DOHH2 (cell line): Measurements from ENCODE around the gene EPS8L2.

ENCODE experiments used
- H3F3A ChIP-seq: fragments of 200-600 bp; sonication (generic), shearing (Covaris generic); 2 replicates; pipeline ENCODE4 v1.6.0; 2016; ENCODE audit warnings: antibody characterized with exemption, mild to moderate bottlenecking; ENCODE audit not compliant: control insufficient read depth, insufficient read depth
- H3K27ac ChIP-seq: fragments of 200-600 bp; sonication (generic); 2 replicates; pipeline ENCODE4 v1.5.1; 2014; ENCODE audit warnings: low read depth, mild to moderate bottlenecking, low read length, moderate library complexity
- H3K27me3 ChIP-seq: fragments of 200-600 bp; sonication (generic); 2 replicates; pipeline ENCODE4 v1.6.1; 2014; ENCODE audit warnings: mild to moderate bottlenecking, low read length, mixed read lengths; ENCODE audit not compliant: control insufficient read depth
- H3K36me3 ChIP-seq: fragments of 200-600 bp; sonication (generic); 2 replicates; pipeline ENCODE4 v1.6.1; 2014; ENCODE audit warnings: mild to moderate bottlenecking, low read length, moderate library complexity, mixed read lengths; ENCODE audit not compliant: control insufficient read depth
- H3K4me1 ChIP-seq: fragments of 200-600 bp; sonication (generic); 2 replicates; pipeline ENCODE4 v1.6.1; 2014; ENCODE audit warnings: mild to moderate bottlenecking, low read length, mixed read lengths; ENCODE audit not compliant: control insufficient read depth
- H3K4me2 ChIP-seq: fragments of 200-600 bp; sonication (generic); 2 replicates; pipeline ENCODE4 v1.6.0; 2014; ENCODE audit warnings: mild to moderate bottlenecking, low read length, moderate library complexity
- H3K4me3 ChIP-seq: fragments of 200-600 bp; sonication (generic); 2 replicates; pipeline ENCODE4 v1.5.1; 2014; ENCODE audit warnings: mild to moderate bottlenecking, low read length, mixed read lengths
- H3K79me2 ChIP-seq: fragments of 200-600 bp; sonication (generic); 2 replicates; pipeline ENCODE4 v1.6.1; 2014; ENCODE audit warnings: mild to moderate bottlenecking, low read length, mixed read lengths; ENCODE audit not compliant: control insufficient read depth
- H3K9me2 ChIP-seq: fragments of 200-600 bp; sonication (generic); replicated peaks from 2 replicates; pipeline ENCODE4 v1.6.1; 2014; ENCODE audit warnings: mild to moderate bottlenecking, low read length, mixed read lengths; ENCODE audit not compliant: control insufficient read depth
- H3K9me3 ChIP-seq: fragments of 200-600 bp; sonication (generic); 2 replicates; pipeline ENCODE4 v1.6.1; 2014; ENCODE audit warnings: antibody characterized with exemption, low read length, mixed read lengths; ENCODE audit not compliant: control insufficient read depth, insufficient read depth
- H4K20me1 ChIP-seq: fragments of 200-600 bp; sonication (generic); 2 replicates; pipeline ENCODE4 v1.6.0; 2014; ENCODE audit warnings: low read depth, mild to moderate bottlenecking, antibody characterized with exemption, low read length, moderate library complexity; ENCODE audit not compliant: control insufficient read depth, insufficient read depth
- EZH2phosphoT487 ChIP-seq: fragments of 200-600 bp; sonication (generic); IDR thresholded peaks from 2 replicates; pipeline ENCODE4 v1.6.1; 2017; ENCODE audit warnings: borderline replicate concordance, mild to moderate bottlenecking, antibody characterized with exemption, low read length, moderate library complexity, mixed read lengths
- TF ChIP-seq, protein P1 (sequence below): fragments of 200-600 bp; sonication (generic); IDR thresholded peaks from one replicate; pipeline ENCODE4 v1.5.1; 2014; ENCODE audit warnings: antibody characterized with exemption, mild to moderate bottlenecking, low read depth, low read length; ENCODE audit not compliant: poor library complexity, severe bottlenecking

EPS8L2 gene

DNA sequence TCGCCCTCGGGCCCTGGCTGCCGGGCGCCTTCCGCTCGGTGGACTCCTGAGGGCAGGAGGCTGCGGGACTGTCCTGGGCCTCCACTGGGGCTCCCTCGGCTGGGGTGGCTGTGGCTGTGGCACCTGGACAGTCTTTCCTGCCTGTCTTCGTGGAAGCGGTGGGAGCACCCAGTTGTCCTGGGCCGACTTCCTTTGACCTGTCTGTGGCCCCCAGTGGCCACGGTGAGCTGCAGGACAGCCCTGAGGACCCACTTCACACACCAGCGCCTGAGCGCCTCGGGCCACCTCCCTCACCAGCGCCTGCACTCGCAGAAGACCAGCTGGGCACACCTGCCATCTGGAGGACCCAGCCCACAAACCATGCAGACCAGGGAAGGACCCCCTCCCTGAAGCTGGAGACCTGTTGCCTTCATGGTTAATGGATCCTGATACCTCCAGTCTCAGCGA lies 1.8 kb upstream of the EPS8L2 start:
- TF ChIP-seq, protein P1, sequence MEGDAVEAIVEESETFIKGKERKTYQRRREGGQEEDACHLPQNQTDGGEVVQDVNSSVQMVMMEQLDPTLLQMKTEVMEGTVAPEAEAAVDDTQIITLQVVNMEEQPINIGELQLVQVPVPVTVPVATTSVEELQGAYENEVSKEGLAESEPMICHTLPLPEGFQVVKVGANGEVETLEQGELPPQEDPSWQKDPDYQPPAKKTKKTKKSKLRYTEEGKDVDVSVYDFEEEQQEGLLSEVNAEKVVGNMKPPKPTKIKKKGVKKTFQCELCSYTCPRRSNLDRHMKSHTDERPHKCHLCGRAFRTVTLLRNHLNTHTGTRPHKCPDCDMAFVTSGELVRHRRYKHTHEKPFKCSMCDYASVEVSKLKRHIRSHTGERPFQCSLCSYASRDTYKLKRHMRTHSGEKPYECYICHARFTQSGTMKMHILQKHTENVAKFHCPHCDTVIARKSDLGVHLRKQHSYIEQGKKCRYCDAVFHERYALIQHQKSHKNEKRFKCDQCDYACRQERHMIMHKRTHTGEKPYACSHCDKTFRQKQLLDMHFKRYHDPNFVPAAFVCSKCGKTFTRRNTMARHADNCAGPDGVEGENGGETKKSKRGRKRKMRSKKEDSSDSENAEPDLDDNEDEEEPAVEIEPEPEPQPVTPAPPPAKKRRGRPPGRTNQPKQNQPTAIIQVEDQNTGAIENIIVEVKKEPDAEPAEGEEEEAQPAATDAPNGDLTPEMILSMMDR = no peak
- TF ChIP-seq EZH2phosphoT487 = no peak
- Histone ChIP-seq H3K36me3 (peaks cover 2% of the 10 kb centered on the region; the same call in 1 of the 2 replicates), H3K9me3 (no peaks in the 10 kb centered on the region), H3K27ac (no peak overlapping the region), H3K4me1 (no peaks in the 10 kb centered on the region), H4K20me1 (peaks cover 3% of the 10 kb centered on the region; the same call in 1 of the 2 replicates), H3F3A (0 out of 2 replicates have a peak, but pooled peaks cover 3% of the 10 kb centered on the region), H3K27me3 (peaks cover 26% of the 10 kb centered on the region), H3K4me3 (no peak overlapping the region), H3K9me2 (no peaks in the 10 kb centered on the region), H3K79me2 (no peaks in the 10 kb centered on the region), H3K4me2 (no peak overlapping the region)

DNA sequence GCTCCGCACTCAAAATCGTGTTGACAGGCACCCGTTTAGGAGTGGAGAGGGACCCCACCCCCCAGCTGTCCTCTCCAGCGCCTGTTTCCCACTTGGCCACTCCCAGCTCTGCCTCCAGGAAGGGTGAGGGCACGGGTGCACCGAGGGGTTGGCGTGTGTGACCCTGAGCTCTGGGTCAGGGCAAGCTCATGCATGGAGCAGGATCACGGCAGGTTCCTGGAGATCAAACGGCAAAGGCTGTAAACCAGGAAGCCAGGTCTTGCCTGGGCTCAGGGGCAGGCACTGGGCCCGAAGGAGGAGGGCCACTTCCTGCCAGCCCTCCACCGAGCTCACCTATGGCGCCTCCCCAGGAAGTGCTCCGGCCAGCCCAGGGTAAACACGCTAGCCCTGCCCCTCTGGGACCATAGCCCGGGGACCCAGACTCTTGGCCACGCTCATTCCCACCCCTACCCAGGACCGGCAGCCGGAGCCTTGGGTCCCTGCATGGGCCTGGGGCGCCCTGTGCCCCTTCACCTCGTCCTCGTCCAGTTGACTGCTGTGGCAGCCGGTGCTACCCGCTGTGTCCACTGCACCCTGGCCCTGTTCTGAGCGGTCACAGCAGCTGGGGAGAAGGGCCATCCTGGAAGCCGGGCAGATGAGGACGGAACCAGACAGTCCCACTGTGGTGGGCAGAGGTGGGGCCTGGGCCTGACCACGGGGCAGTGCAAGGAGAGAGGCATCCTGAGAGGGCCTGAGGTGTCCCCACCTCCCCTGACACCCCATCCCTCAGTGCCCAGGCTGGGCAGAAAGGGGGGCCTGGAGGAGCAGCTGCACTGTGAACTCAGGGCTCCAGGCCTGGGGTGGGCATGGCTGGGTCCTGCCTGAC lies 1.0 kb upstream of the EPS8L2 start:
- H3K9me2 ChIP-seq = no peaks in the 10 kb centered on the region
- H3K79me2 ChIP-seq = no peaks in the 10 kb centered on the region
- TF ChIP-seq, protein P1 = no peak
- TF ChIP-seq EZH2phosphoT487 = no peak
- H3K4me2 ChIP-seq = no peak overlapping the region
- peaks cover 3% of the 10 kb centered on the region; the same call in 1 of the 2 replicates for H4K20me1 ChIP-seq
- no peak overlapping the region for H3K27ac ChIP-seq
- H3K4me3 ChIP-seq = no peak overlapping the region
- H3K9me3 ChIP-seq = no peaks in the 10 kb centered on the region
- peaks cover 32% of the 10 kb centered on the region for H3K27me3 ChIP-seq
- 0 out of 2 replicates have a peak, but pooled peaks cover 3% of the 10 kb centered on the region for H3F3A ChIP-seq
- peaks cover 2% of the 10 kb centered on the region; the same call in 1 of the 2 replicates for H3K36me3 ChIP-seq
- H3K4me1 ChIP-seq = no peaks in the 10 kb centered on the region

DNA sequence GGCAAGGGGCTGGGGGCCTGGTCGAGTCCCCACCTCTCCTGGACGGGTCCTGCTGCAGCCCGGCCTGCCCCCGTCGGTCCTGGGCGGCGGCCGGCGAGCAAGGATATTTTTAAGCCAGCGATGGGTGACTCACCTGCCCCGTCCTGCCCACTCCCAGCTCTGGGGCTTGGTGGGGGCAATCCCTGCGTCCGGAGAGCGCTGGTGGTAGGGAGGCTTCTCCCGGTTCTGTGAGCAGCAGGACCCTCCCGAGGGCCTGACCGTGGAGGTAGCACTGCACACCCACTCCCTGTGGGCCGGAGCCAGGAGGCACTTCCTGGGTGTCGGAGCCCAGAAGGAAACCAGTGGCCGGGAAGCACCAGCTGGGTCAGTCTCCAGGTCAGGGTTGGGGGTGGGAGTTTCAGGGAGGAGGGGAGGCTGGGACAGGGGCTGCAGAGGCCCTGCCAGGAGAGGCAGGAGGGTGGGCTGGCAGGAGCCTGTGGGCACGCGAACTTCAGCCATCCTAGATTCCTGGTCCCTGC lies 467 bp downstream of the EPS8L2 start:
- Histone ChIP-seq H3K4me2 (no peak overlapping the region), H3K36me3 (peaks cover 2% of the 10 kb centered on the region; the same call in 1 of the 2 replicates), H3K79me2 (no peaks in the 10 kb centered on the region), H4K20me1 (peaks cover 3% of the 10 kb centered on the region; the same call in 1 of the 2 replicates), H3K4me1 (0 out of 2 replicates have a peak, but pooled peaks cover 4% of the 10 kb centered on the region), H3K4me3 (no peak overlapping the region), H3K27ac (no peak overlapping the region), H3K9me3 (no peaks in the 10 kb centered on the region), H3F3A (0 out of 2 replicates have a peak, but pooled peaks cover 3% of the 10 kb centered on the region), H3K9me2 (no peaks in the 10 kb centered on the region), H3K27me3 (peaks cover 41% of the 10 kb centered on the region)
- TF ChIP-seq, protein P1 = no peak
